GM13976 (cell line): Measurements from ENCODE around the gene PCNX2.

Source experiments
- DNase-seq: peaks from one replicate; pipeline ENCODE4 v3.0.0; 2012; ENCODE audit warnings: low spot score
- CTCF ChIP-seq: IDR thresholded peaks from 2 replicates; pipeline ENCODE4 v1.5.1; 2012; ENCODE audit warnings: borderline replicate concordance, mild to moderate bottlenecking; ENCODE audit not compliant: insufficient read depth; ENCODE audit errors: extremely low read depth, missing control alignments, control extremely low read depth
- in situ Hi-C: fragments of 300-500 bp; cut with MboI; formaldehyde crosslinking; loops from one replicate; pipeline ENCODE4 v1.12.0; 2022; ENCODE audit warnings: low sequenced_read_pairs, mixed read lengths, inconsistent platforms; ENCODE audit not compliant: unreplicated experiment

PCNX2 gene

GRCh38 chr1:232978815-232979214 is 316.7 kb downstream of the PCNX2 start:
- no peak for TF ChIP-seq CTCF
- in situ Hi-C loops, result no loop called here
- no peak for DNase-seq

GRCh38 chr1:232978091-232978634 is 317.4 kb downstream of the PCNX2 start:
- DNase-seq, result peak; percentile 28
- TF ChIP-seq CTCF, result no peak
- in situ Hi-C loops, result no loop called here

DNA sequence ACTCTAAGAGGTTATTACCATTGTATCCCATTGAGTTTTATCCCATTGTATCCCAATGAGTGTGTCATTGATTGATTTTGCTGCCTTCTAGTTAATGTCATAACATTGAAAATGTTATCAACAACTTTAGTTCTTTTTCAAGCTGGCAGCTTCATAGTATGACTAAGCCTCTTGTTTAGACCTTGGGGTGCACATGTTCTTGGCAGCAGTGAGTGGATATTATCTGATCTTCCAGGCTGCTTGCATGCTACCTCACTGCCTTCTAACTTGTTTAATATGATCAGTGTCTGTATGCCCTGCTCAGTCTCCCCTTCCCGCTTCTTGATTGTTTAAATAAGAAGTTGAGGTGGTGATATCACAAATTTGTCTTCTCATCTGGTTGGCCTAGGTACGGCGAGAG is 320.6 kb downstream of the PCNX2 start:
- no peak for TF ChIP-seq CTCF
- DNase-seq, result no peak
- in situ Hi-C loops, result no loop called here

DNA sequence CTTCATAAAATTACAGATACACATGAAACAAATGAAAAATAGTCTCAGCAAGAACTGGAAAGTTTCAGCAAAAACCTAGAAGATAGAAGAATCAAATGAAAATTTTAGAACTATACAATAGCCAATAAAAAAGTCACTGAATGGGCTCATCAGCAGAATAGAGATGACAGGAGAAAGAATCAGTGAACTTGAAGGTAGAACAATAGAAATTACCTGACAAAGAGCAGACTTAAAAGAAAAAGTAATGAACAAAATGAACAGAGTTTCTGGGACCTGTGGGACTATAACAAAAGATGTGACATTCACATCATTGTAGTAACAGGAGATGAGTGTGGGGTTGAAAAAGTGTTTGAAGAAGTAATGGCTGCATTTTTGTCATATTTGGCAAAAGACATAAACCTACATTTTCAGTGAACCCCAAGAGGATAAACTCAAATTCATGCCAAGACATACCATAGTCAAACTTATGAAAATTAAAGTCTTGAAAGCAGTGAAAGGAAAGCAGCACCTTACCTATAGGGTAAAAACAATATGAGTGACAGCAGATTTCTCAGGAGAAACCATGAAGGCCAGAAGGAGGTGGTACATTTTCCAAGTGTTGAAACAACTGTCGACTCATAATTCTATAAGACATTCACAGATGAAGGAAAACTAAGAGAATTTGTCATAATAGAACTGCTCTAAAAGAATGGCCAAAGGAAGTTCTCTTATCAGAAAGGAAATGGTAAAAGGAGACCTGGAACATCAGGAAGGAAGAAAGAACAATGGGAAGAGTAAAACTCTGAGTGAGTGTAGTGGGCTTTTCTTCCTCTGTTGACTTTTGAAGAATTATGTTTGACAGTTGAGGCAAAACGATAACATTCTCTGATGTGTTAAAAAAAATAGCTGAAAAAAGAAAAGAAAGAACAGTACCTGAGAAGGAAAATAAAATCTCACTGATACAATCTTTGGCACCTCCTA is 321.6 kb downstream of the PCNX2 start:
- in situ Hi-C loops, result no loop called here
- TF ChIP-seq CTCF, result no peak
- no peak for DNase-seq

DNA sequence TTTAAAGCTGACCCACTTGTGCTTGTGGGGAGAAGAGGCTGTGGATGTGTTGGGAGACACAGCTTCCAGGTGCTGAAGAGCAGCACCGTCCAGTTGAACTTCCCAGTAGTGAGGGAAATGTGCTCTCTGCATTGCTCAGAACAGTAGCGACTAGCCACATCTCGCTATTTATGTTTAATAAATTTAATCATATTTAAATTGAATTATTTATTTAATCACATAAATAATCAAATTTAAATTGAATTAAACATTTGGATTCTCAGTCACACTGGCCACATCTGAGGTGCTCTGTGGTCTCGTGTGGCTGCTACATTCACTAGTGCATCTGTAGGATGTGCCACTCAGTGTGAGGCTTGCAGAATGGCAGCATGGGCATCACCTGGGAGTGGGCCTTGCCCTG is 325.0 kb downstream of the PCNX2 start:
- TF ChIP-seq CTCF, result no peak
- in situ Hi-C loops, result no loop called here
- DNase-seq, result no peak

DNA sequence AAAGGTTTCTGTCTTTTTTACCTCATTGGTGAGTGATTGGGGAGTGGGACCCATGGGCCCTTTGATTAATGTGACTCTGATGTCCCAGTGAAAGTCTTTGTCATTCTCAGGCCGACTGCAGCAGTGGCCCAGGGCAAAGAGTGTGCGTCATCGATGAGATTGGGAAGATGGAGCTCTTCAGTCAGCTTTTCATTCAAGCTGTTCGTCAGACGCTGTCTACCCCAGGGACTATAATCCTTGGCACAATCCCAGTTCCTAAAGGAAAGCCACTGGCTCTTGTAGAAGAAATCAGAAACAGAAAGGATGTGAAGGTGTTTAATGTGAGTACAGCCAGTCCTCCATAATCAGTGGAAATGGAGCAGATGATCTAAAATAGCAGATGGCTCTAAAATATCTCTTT is 325.7 kb downstream of the PCNX2 start:
- no peak for DNase-seq
- TF ChIP-seq CTCF, result no peak
- in situ Hi-C loops, result no loop called here
